ENCODE measurements around the gene KCNJ6.

DNA sequence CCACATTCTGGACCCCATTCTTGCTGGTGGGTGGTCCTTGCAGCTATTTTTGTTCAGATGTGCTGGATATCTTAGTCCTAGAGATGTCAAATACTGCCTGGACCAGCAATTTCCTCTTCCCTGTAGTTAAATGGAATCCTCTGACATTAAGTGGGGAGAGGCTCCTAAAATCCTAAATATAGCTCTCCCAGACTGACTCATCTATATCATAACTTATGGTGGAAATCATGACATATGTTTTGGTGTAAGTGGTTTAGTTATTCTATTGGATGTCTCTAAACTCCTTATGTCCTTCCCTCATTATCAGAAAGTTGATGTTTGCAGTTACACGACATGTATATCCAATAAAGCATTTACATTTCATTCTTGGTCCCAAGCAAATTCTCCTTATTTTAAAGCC lies 73.1 kb downstream of the KCNJ6 start:
- TF ChIP-seq, protein P1, sequence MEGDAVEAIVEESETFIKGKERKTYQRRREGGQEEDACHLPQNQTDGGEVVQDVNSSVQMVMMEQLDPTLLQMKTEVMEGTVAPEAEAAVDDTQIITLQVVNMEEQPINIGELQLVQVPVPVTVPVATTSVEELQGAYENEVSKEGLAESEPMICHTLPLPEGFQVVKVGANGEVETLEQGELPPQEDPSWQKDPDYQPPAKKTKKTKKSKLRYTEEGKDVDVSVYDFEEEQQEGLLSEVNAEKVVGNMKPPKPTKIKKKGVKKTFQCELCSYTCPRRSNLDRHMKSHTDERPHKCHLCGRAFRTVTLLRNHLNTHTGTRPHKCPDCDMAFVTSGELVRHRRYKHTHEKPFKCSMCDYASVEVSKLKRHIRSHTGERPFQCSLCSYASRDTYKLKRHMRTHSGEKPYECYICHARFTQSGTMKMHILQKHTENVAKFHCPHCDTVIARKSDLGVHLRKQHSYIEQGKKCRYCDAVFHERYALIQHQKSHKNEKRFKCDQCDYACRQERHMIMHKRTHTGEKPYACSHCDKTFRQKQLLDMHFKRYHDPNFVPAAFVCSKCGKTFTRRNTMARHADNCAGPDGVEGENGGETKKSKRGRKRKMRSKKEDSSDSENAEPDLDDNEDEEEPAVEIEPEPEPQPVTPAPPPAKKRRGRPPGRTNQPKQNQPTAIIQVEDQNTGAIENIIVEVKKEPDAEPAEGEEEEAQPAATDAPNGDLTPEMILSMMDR (IDR thresholded peaks at IDR 0.05): no peak
- TF ChIP-seq POLR2A (IDR thresholded peaks at IDR 0.05): no peak
- TF ChIP-seq EP300 (IDR thresholded peaks at IDR 0.05): no peak
